Gastrocnemius medialis (tissue), 4 donors: ENCODE measurements around the gene IMPA2.

Experiments
- CTCF ChIP-seq, 5 experiments: fragments of 450-650 bp in 3 of 5; fragments of 200-600 bp in 2 of 5; sonication (generic) in 2 of 5; IDR thresholded peaks in 4 of 5; conservative IDR thresholded peaks in 1 of 5; 1 replicate in 4 of 5; 2 replicates in 1 of 5; pipeline ENCODE4 v1.5.1; 2016 to 2019; ENCODE audit warnings: antibody characterized with exemption in 5 of 5, mild to moderate bottlenecking in 3 of 5, moderate library complexity in 3 of 5
- POLR2A ChIP-seq, 2 donors: fragments of 450-650 bp; IDR thresholded peaks; one replicate each; pipeline ENCODE4 v1.6.1; 2017; ENCODE audit warnings: antibody characterized with exemption in 2 of 2, mild to moderate bottlenecking in 2 of 2, moderate library complexity in 2 of 2

- no peak for TF ChIP-seq CTCF (IDR thresholded peaks at IDR 0.05 in 4 of 5, conservative IDR thresholded peaks at IDR 0.05 in 1 of 5)
- no peak for TF ChIP-seq POLR2A (IDR thresholded peaks at IDR 0.05)
These were observed 60.3 kb downstream of the IMPA2 start for GRCh38 chr18:12041561-12041960.
